NCI-H1694 treated with DMSO at 0.1 percent for 48 hours (cell line): ENCODE data around the gene DLGAP4.
"Not testable (repeated sequence)": the region's sequence is repeated elsewhere in the genome, so short reads cannot be mapped to it uniquely, and the experiment has no call there.

ENCODE experiments used
- DNase-seq: peaks from one replicate; lab custom pipeline; 2025; lab: John Stamatoyannopoulos, UW

DLGAP4 gene

GRCh38 chr20:36541227-36541767 lies 235.2 kb downstream of the DLGAP4 start, which contains the start of gene MYL9:
Gene MYL9 (plus strand): TSS chr20:36541519. CDS start chr20:36544885, 3,366 bp downstream.
- DNase-seq: no peak

DNA sequence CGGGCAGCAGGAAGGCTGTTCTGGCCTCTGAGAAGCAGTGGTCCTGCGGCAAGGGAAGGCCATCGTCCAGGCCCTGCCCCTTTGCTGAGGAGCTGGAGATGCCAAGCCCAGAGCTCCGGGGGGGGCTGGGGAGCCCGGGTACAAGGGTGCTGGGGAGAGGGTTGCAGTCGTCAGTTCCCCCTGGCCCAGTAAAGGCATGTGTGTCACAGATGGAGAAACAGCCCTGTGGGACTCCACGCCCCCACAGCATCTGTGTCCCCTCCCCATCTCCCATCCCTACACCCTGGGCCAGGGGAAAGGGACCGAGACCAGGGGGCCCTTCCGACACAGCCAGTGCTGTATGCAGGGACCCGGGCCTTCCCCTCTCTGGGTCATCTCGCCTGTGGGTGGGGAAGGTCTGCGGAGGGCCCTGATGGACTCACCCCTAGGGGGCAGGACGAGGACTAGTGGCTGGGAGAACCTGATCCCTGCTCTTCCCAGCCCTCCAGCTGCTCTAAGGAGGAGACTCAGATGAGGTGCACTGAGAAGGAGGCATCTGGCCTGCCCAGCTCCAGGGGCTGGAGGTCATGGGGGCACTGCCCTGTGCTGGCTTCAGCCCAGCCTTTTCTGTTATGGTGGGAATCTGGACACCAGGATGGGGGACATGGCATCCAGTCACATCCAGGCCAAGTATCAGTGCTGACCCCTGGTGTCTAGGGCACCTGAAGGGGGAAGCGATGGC lies 235.8 kb downstream of the DLGAP4 start:
- DNase-seq: no peak

DNA sequence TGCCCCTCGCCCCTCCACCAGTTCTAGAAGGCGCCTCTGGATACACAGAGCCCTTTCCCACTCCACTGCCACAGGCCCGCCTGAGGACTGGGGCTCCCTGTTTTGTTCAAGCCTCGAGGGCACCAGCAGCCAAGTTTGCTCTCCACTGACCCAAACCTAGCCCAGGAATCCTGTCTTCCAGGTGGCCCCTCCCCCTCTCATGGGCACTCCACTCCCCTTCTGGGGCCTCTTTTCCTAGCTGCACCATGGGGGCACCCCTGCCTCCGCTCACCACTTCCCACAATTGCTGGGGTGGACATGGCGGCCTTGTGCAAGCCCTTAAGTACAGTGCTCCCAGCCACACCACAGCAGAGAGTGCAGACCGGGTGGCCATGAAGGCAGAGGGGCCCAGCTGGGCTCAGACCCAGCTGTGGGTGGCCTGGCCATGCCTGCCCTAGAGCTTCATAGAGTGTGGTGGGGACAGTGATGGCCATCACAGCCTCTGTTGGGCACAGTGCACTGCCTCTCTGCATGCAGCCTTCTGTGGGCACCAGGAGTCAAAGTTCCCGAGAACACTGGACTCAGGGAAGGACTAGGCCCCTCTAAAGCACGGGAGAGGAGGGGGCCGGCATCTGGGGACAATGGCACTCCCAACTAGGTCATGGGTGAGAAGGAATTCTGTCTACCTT lies 236.5 kb downstream of the DLGAP4 start:
- no peak for DNase-seq

- DNase-seq: no peak
These were observed 237.3 kb downstream of the DLGAP4 start for GRCh38 chr20:36543184-36544133.

GRCh38 chr20:36544134-36545018 lies 238.2 kb downstream of the DLGAP4 start:
- DNase-seq: no peak

- no peak for DNase-seq
These were observed 240.1 kb downstream of the DLGAP4 start for GRCh38 chr20:36546111-36546736.

GRCh38 chr20:36547186-36548005 lies 241.3 kb downstream of the DLGAP4 start:
- DNase-seq: no peak

GRCh38 chr20:36548006-36548315 lies 241.8 kb downstream of the DLGAP4 start:
- DNase-seq: no peak

- DNase-seq: no peak
These were observed 242.8 kb downstream of the DLGAP4 start for GRCh38 chr20:36548704-36549627.

- DNase-seq: no peak
These were observed 243.4 kb downstream of the DLGAP4 start for GRCh38 chr20:36549628-36549941.

GRCh38 chr20:36549942-36550789 lies 244.0 kb downstream of the DLGAP4 start:
- DNase-seq: no peak

GRCh38 chr20:36550790-36551299 lies 244.7 kb downstream of the DLGAP4 start:
- DNase-seq: no peak

DNA sequence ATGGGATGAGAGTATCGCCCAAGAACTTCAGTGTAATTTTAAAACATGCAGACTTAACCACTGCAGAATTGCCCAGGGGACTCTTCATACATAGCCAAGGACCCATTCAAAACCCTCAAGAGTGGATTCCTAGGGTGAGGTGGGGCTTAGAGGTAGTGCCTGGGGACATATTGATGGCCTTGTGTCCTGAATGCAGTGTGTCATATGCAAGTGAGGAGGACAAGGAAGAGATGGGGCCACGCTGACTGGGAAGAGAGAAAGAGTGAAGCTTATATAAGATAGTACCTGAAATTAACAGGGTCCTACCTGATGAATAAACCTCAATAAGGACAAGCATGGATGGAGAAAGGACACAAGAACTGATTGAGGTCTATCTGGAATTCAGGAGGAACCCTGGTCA lies 249.1 kb downstream of the DLGAP4 start:
- no peak for DNase-seq

DNA sequence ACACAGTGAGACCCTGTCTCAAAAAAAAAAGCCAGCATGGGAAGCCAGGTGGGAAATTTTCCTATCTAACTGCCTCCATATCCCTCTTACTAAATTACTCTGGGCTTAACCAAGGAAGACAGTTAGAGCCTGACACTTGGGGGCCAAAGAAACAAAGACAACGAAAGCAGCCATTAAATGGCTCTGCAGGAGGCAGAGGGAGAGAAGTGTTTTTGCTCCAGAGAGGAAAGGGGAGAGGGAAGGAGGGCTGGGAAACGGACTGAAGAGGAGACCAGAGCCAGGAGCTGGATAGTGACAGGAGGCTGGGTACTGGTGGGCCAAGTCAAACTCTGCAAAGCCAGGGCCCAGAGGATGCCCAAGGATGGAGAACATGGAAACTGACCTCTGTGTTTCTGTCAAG lies 256.6 kb downstream of the DLGAP4 start:
- no peak for DNase-seq

DNA sequence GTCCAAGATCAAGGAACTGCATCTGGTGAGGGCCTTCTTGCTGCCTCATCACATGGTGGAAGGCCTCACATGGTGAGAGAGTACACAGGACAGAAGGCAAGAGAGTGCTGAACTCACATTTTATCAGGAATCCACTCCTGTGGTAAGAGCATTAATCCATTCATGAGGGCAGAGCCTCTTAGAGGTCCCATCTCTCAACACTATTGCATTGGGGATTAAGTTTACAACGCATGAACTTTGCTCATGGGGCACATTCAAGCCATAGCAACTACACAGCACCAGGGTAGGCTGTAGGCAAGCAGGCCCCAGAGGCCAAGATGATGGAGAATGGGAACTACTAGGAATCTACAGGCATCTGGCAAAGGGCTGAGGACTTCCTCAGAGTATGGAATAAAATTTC lies 257.2 kb downstream of the DLGAP4 start:
- no peak for DNase-seq

DNA sequence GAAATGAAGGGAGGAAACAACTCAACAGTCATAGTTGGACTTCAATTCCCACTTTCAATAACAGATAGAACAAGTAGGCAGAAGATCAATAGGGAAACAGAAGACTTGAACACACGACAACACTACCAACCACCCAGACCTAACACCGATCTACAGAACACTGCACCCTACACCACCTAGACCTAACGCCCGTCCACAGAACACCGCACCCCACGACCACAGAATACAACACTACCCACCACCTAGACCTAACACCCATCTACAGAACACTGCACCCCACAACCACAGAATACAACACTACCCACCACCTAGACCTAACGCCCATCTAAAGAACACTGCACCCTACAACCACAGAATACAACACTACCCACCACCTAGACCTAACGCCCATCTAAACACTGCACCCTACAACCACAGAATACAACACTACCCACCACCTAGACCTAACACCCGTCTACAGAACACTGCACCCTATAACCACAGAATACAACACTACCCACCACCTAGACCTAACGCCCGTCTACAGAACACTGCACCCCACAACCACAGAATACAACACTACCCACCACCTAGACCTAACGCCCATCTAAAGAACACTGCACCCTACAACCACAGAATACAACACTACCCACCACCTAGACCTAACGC lies 258.1 kb downstream of the DLGAP4 start:
- DNase-seq: not testable (repeated sequence)

DNA sequence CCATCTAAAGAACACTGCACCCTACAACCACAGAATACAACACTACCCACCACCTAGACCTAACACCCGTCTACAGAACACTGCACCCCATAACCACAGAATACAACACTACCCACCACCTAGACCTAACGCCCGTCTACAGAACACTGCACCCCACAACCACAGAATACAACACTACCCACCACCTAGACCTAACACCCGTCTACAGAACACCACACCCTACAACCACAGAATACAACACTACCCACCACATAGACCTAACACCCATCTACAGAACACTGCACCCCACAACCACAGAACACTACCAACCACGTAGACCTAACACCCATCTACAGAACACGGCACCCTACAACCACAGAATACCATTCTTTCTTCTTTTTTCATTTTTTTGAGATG lies 258.6 kb downstream of the DLGAP4 start:
- not testable (repeated sequence) for DNase-seq
